ENCODE data around the gene RALGPS1. TPM values are rescaled to one million over a fixed set of nuclear protein-coding genes. Genes with fewer than 3 reads are reported as not detected.

RALGPS1 gene
- total and polyA plus RNA-seq, 8 donors, result 5.8 to 12.7 (median 9.3) TPM

DNA sequence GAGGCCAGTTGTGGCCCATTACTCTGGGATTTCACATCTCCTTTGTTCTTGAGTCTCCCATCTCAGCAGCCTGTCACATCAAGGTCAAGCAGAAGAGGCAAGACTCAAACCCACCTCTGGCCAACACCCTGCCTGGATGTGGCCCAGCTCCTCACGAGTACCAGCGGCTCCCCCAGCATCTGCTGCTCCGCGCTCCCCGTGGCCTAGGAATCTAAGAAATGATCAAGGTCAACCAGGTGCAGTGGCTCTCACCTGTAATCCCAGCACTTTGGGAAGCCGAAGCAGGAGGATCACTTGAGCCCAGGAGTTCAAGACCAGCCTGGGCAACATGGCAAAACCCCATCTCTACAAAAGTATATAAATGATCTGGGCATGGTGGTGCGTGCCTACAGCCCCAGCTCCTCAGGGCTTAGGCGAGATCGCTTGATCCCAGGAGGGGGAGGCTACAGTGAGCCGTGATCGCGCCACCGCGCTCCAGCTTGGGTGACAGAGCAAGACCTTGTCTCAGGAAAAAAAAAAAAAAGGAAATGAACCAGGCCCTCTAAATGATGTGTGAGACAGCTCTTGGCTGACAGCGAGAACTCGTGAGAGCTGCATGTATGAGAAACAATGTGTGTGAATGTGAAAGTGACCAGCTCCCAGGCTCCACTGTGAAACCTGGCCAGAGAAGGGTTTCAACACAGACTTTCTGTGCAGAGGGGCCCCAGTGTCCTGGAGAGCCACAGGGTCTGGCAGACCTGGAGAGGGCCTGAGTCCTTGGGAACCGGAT lies 269.4 kb downstream of the RALGPS1 start:
- intact Hi-C loops (cut with DNase I), result no loop called here
- 84 to 88% methylated on average over 17 of the region's 17 CpGs for WGBS, 2 donors
- no peak for TF ChIP-seq CTCF (IDR thresholded peaks at IDR 0.05)
- no peaks in the 10 kb centered on the region for H3K27me3 ChIP-seq
- no peak overlapping the region for H3K27ac ChIP-seq
- DNase-seq, result peak in 2 of 6 donors; percentile 25 to 39
- H3K36me3 ChIP-seq, result no peaks in the 10 kb centered on the region
- no peak for ATAC-seq
- no peak for FAIRE-seq
- H3K4me3 ChIP-seq, result no peak overlapping the region
- H3K4me1 ChIP-seq, result no peaks in the 10 kb centered on the region
- H3K9me3 ChIP-seq, result no peaks in the 10 kb centered on the region

- Histone ChIP-seq H3K9me3 (no peaks in the 10 kb centered on the region), H3K4me1 (no peaks in the 10 kb centered on the region), H3K36me3 (no peaks in the 10 kb centered on the region), H3K4me3 (no peak overlapping the region), H3K27ac (no peak overlapping the region), H3K27me3 (no peaks in the 10 kb centered on the region)
- FAIRE-seq, result no peak
- peak in 2 of 6 donors; percentile 18 to 25 for DNase-seq
- intact Hi-C loops (cut with DNase I), result no loop called here
- no peak for TF ChIP-seq CTCF (IDR thresholded peaks at IDR 0.05)
- 87 to 93% methylated on average over 10 of the region's 10 CpGs for WGBS, 2 donors
- no peak for ATAC-seq
Observed at GRCh38 chr9:127184641-127185040, 270.1 kb downstream of the RALGPS1 start.

GRCh38 chr9:127185181-127185580 lies 270.6 kb downstream of the RALGPS1 start:
- intact Hi-C loops (cut with DNase I), result no loop called here
- Histone ChIP-seq H3K27ac (no peak overlapping the region), H3K4me1 (no peaks in the 10 kb centered on the region), H3K4me3 (no peak overlapping the region), H3K9me3 (no peaks in the 10 kb centered on the region), H3K36me3 (no peaks in the 10 kb centered on the region), H3K27me3 (no peaks in the 10 kb centered on the region)
- TF ChIP-seq CTCF (IDR thresholded peaks at IDR 0.05), result no peak
- DNase-seq (no peak), FAIRE-seq (no peak), ATAC-seq (no peak)
- WGBS, 2 donors, result 84 to 92% methylated on average over 5 of the region's 5 CpGs

GRCh38 chr9:127185931-127186781 lies 271.6 kb downstream of the RALGPS1 start:
- H3K27ac ChIP-seq, result peak overlapping the region in 3 of 4 donors; percentile 10 to 55 (median 19)
- H3K4me3 ChIP-seq, result no peak overlapping the region
- ATAC-seq, result peak; percentile 28 to 59 (median 46)
- peak in 3 of 6 donors; percentile 22 to 41 (median 31) for DNase-seq
- 75 to 80% methylated on average over 9 to 11 of the region's 11 CpGs for WGBS, 2 donors
- no peaks in the 10 kb centered on the region for H3K36me3 ChIP-seq
- intact Hi-C loops (cut with DNase I), result no loop called here
- FAIRE-seq, result no peak
- H3K9me3 ChIP-seq, result no peaks in the 10 kb centered on the region
- no peak for TF ChIP-seq CTCF (IDR thresholded peaks at IDR 0.05)
- no peaks in the 10 kb centered on the region for H3K4me1 ChIP-seq
- H3K27me3 ChIP-seq, result no peaks in the 10 kb centered on the region
